Measurements from ENCODE around the gene MIF. TPM values are rescaled to one million over a fixed set of nuclear protein-coding genes. Genes with fewer than 3 reads are reported as not detected.

Gene MIF
- total and polyA plus RNA-seq, 2 donors (not counting 3 experiments of a cell fraction or from before 2014, with no cell fraction given), result 529 to 674 TPM

GRCh38 chr22:23904573-23905254, 10.5 kb downstream of the MIF start:
- H3K9me3 ChIP-seq (replicated peaks; ENCODE audit: control insufficient read depth, insufficient read depth, low read length), result no peaks in the 10 kb centered on the region
- no peak overlapping the region for H3K4me3 ChIP-seq (replicated peaks in 1 of 3; ENCODE audit: insufficient read depth in 1 of 3, low read depth in 1 of 3, low read length in 3 of 3)
- peaks cover 3 to 9% of the 10 kb centered on the region in 2 experiments for H3K27me3 ChIP-seq (ENCODE audit: control insufficient read depth in 2 of 2, insufficient read depth in 2 of 2, low read length in 2 of 2)
- TF ChIP-seq GATA2 (IDR thresholded peaks at IDR 0.05; ENCODE audit: insufficient read depth, insufficient read length, low read depth, low read length) (no peak), POLR2A (IDR thresholded peaks at IDR 0.05; ENCODE audit: low read depth, low read length) (no peak), MYC (IDR thresholded peaks at IDR 0.05; ENCODE audit: low read depth, low read length) (no peak), MAX (IDR thresholded peaks at IDR 0.05; ENCODE audit: insufficient read depth, insufficient read length) (no peak)
- no peaks in the 10 kb centered on the region for H3K4me1 ChIP-seq (ENCODE audit: control insufficient read depth, extremely low read depth, insufficient read depth, low read length)
- no peak overlapping the region for H3K27ac ChIP-seq (ENCODE audit: insufficient read depth, low read depth, low read length)
- intact Hi-C loops (cut with micrococcal nuclease), result no loop called here
- no peaks in the 10 kb centered on the region for H3K9me1 ChIP-seq (replicated peaks; ENCODE audit: control insufficient read depth, extremely low read depth, insufficient read depth, low read length)
- POLR2A ChIA-PET, result no interaction called here
- no peaks in the 10 kb centered on the region for H4K20me1 ChIP-seq (replicated peaks; ENCODE audit: control insufficient read depth, extremely low read depth, insufficient read depth, low read length)
- DNase-seq (ENCODE audit: low read depth, low spot score) (no peak), FAIRE-seq (no peak)
- no peaks in the 10 kb centered on the region for H3K79me2 ChIP-seq (ENCODE audit: control insufficient read depth, insufficient read depth, low read length)
- dilution Hi-C loops (cut with MboI; ENCODE audit: extremely low pct_ligation_motif_present, low sequenced_read_pairs), result no loop called here
- no peak overlapping the region for H3K4me2 ChIP-seq (ENCODE audit: insufficient read depth, low read length)
- H3K9ac ChIP-seq (replicated peaks; ENCODE audit: extremely low read depth, insufficient read depth, low read length), result no peak overlapping the region
- CTCF ChIA-PET, result interaction anchor here (0.9 kb wide), 1 partner anchor 11 kb away, joined by 3 read pairs; the partner anchor contains the start of gene MIF
- H3K36me3 ChIP-seq (ENCODE audit: control insufficient read depth in 2 of 2, extremely low read depth in 1 of 2, insufficient read depth in 2 of 2, low read length in 2 of 2), result no peaks in the 10 kb centered on the region
- BruUV-seq (replicated peaks), result no TSS peak
- no peak overlapping the region for H2AFZ ChIP-seq (ENCODE audit: low read depth, low read length)

- no peaks in the 10 kb centered on the region for H4K20me1 ChIP-seq (replicated peaks; ENCODE audit: control insufficient read depth, extremely low read depth, insufficient read depth, low read length)
- H3K79me2 ChIP-seq (ENCODE audit: control insufficient read depth, insufficient read depth, low read length), result no peaks in the 10 kb centered on the region
- H3K27ac ChIP-seq (ENCODE audit: insufficient read depth, low read depth, low read length), result no peak overlapping the region
- H3K4me3 ChIP-seq (replicated peaks in 1 of 3; ENCODE audit: insufficient read depth in 1 of 3, low read depth in 1 of 3, low read length in 3 of 3), result no peak overlapping the region
- H2AFZ ChIP-seq (ENCODE audit: low read depth, low read length), result no peak overlapping the region
- H3K27me3 ChIP-seq (ENCODE audit: control insufficient read depth in 2 of 2, insufficient read depth in 2 of 2, low read length in 2 of 2), result peaks cover 3 to 9% of the 10 kb centered on the region in 2 experiments
- no peak overlapping the region for H3K9ac ChIP-seq (replicated peaks; ENCODE audit: extremely low read depth, insufficient read depth, low read length)
- no peaks in the 10 kb centered on the region for H3K9me3 ChIP-seq (replicated peaks; ENCODE audit: control insufficient read depth, insufficient read depth, low read length)
- H3K4me1 ChIP-seq (ENCODE audit: control insufficient read depth, extremely low read depth, insufficient read depth, low read length), result no peaks in the 10 kb centered on the region
- FAIRE-seq (no peak), DNase-seq (ENCODE audit: low read depth, low spot score) (no peak)
- ChIA-PET CTCF (interaction anchor here (1.1 kb wide), 1 partner anchor 12 kb away, joined by 4 read pairs; the partner anchor contains the start of gene MIF), POLR2A (no interaction called here)
- no peak overlapping the region for H3K4me2 ChIP-seq (ENCODE audit: insufficient read depth, low read length)
- peaks cover 0 to 2% of the 10 kb centered on the region in 2 experiments for H3K36me3 ChIP-seq (ENCODE audit: control insufficient read depth in 2 of 2, extremely low read depth in 1 of 2, insufficient read depth in 2 of 2, low read length in 2 of 2)
- intact Hi-C loops (cut with micrococcal nuclease) (no loop called here), dilution Hi-C loops (cut with MboI; ENCODE audit: extremely low pct_ligation_motif_present, low sequenced_read_pairs) (no loop called here)
- TF ChIP-seq POLR2A (IDR thresholded peaks at IDR 0.05; ENCODE audit: low read depth, low read length), result no peak
- TF ChIP-seq MYC (IDR thresholded peaks at IDR 0.05; ENCODE audit: low read depth, low read length), result no peak
- no peak for TF ChIP-seq MAX (IDR thresholded peaks at IDR 0.05; ENCODE audit: insufficient read depth, insufficient read length)
- TF ChIP-seq EZH2 (IDR thresholded peaks at IDR 0.05; ENCODE audit: borderline replicate concordance, low read depth, low read length, severe bottlenecking), result no peak
- no peak for TF ChIP-seq GATA2 (IDR thresholded peaks at IDR 0.05; ENCODE audit: insufficient read depth, insufficient read length, low read depth, low read length)
- no peak for TF ChIP-seq CTCF (IDR thresholded peaks at IDR 0.05; ENCODE audit: extremely low read depth in 1 of 2, insufficient read depth in 1 of 2, low read depth in 1 of 2, low read length in 2 of 2)
- no peak for TF ChIP-seq POLR2AphosphoS5 (IDR thresholded peaks at IDR 0.05; ENCODE audit: insufficient read depth, low read depth, low read length)
- TF ChIP-seq JUN (IDR thresholded peaks at IDR 0.05; ENCODE audit: borderline replicate concordance, insufficient read depth, insufficient read length, low read depth), result no peak
- no peak for TF ChIP-seq FOS (IDR thresholded peaks at IDR 0.05; ENCODE audit: borderline replicate concordance, insufficient read depth, low read length)
- no peaks in the 10 kb centered on the region for H3K9me1 ChIP-seq (replicated peaks; ENCODE audit: control insufficient read depth, extremely low read depth, insufficient read depth, low read length)
- BruUV-seq (replicated peaks), result no TSS peak
Measured at GRCh38 chr22:23906641-23907040, 12.5 kb downstream of the MIF start.
